H54 (cell line): ENCODE data around the gene GRIP1.

Experiments used
- DNase-seq: peaks from one replicate; pipeline ENCODE4 v3.0.0; 2011; ENCODE audit warnings: low spot score, mixed read lengths; ENCODE audit not compliant: insufficient read length
- FAIRE-seq: peaks from 3 replicates; lab custom pipeline; 2011; peaks lifted over from hg19 to GRCh38; lab: Jason Lieb, UNC
- POLR2A ChIP-seq: IDR thresholded peaks from 2 replicates; pipeline ENCODE4 v1.6.1; 2011; ENCODE audit warnings: low read depth, mild to moderate bottlenecking, low read length

The GRIP1 gene

GRCh38 chr12:66620688-66621087 is 58.2 kb downstream of the GRIP1 start:
- no peak for FAIRE-seq
- no peak for TF ChIP-seq POLR2A
- no peak for DNase-seq

GRCh38 chr12:66620026-66620425 is 58.9 kb downstream of the GRIP1 start:
- FAIRE-seq: no peak
- no peak for DNase-seq
- TF ChIP-seq POLR2A: no peak

- no peak for FAIRE-seq
- DNase-seq: no peak
- TF ChIP-seq POLR2A: no peak
These were observed 60.9 kb downstream of the GRIP1 start for GRCh38 chr12:66617991-66618390.

- no peak for FAIRE-seq
- no peak for TF ChIP-seq POLR2A
These were observed 66.6 kb downstream of the GRIP1 start for GRCh38 chr12:66612090-66612775.

GRCh38 chr12:66607147-66607546 is 71.7 kb downstream of the GRIP1 start:
- FAIRE-seq (no peak), DNase-seq (no peak)
- no peak for TF ChIP-seq POLR2A

More at GRCh38 chr12:66612090-66612775, 66.6 kb downstream of the GRIP1 start:
- no peak for DNase-seq

- TF ChIP-seq POLR2A: no peak
- FAIRE-seq (no peak), DNase-seq (no peak)
These were observed 73.6 kb downstream of the GRIP1 start for GRCh38 chr12:66605293-66605692.

GRCh38 chr12:66603981-66604479 is 74.8 kb downstream of the GRIP1 start:
- FAIRE-seq: no peak
- no peak for DNase-seq
- TF ChIP-seq POLR2A: no peak

GRCh38 chr12:66603461-66603860 is 75.4 kb downstream of the GRIP1 start:
- TF ChIP-seq POLR2A: no peak
- DNase-seq (no peak), FAIRE-seq (no peak)

- FAIRE-seq: no peak
- DNase-seq: no peak
- TF ChIP-seq POLR2A: no peak
These were observed 76.3 kb downstream of the GRIP1 start for GRCh38 chr12:66602483-66603143.

- no peak for FAIRE-seq
- no peak for DNase-seq
- TF ChIP-seq POLR2A: no peak
These were observed 78.0 kb downstream of the GRIP1 start for GRCh38 chr12:66600903-66601302.

- DNase-seq (no peak), FAIRE-seq (no peak)
- no peak for TF ChIP-seq POLR2A
These were observed 79.1 kb downstream of the GRIP1 start for GRCh38 chr12:66599816-66600215.

GRCh38 chr12:66598608-66599007 is 80.3 kb downstream of the GRIP1 start:
- FAIRE-seq (no peak), DNase-seq (no peak)
- no peak for TF ChIP-seq POLR2A

- FAIRE-seq (no peak), DNase-seq (no peak)
- no peak for TF ChIP-seq POLR2A
These were observed 80.8 kb downstream of the GRIP1 start for GRCh38 chr12:66598079-66598478.

- DNase-seq (no peak), FAIRE-seq (no peak)
- TF ChIP-seq POLR2A: no peak
These were observed 82.7 kb downstream of the GRIP1 start for GRCh38 chr12:66596199-66596598.

GRCh38 chr12:66594688-66595087 is 84.2 kb downstream of the GRIP1 start:
- no peak for FAIRE-seq
- TF ChIP-seq POLR2A: no peak
- DNase-seq: no peak
